Sigmoid colon (tissue), 7 donors: ENCODE data around the gene PRLH. TPM values are rescaled to one million over a fixed set of nuclear protein-coding genes. Genes with fewer than 3 reads are reported as not detected.

Experiments
- DNase-seq: peaks from one replicate; pipeline ENCODE4 v3.0.0-alpha.2; 2019
- H3K27ac ChIP-seq, 4 donors: fragments of 200-600 bp; sonication (generic); one replicate each; pipeline ENCODE4 v1.5.1; 2016 to 2019; ENCODE audit warnings: mild to moderate bottlenecking in 1 of 4
- H3K27me3 ChIP-seq, 3 donors: fragments of 200-600 bp; sonication (generic); one replicate each; pipeline ENCODE4 v1.5.1; 2019; ENCODE audit warnings: mild to moderate bottlenecking in 1 of 3
- H3K36me3 ChIP-seq, 4 donors: fragments of 200-600 bp; sonication (generic); one replicate each; pipeline ENCODE4 v1.5.1; 2016 to 2019
- H3K4me1 ChIP-seq, 4 donors: fragments of 200-600 bp; sonication (generic); one replicate each; pipeline ENCODE4 v1.5.1; 2017 to 2019
- H3K4me3 ChIP-seq, 4 donors: fragments of 200-600 bp; sonication (generic); one replicate each; pipeline ENCODE4 v1.5.1; 2017 to 2019; ENCODE audit warnings: mild to moderate bottlenecking in 2 of 4, moderate library complexity in 1 of 4
- H3K9me3 ChIP-seq, 4 donors: fragments of 200-600 bp in 3 of 4; sonication (generic) in 3 of 4; one replicate each; pipeline versions ENCODE4 v1.5.1 to v1.6.1; 2013 to 2019
- EP300 ChIP-seq, 4 donors: sonication (generic); formaldehyde crosslinking; IDR thresholded peaks; one replicate each; pipeline ENCODE4 v1.6.1; 2017; ENCODE audit warnings: antibody characterized with exemption in 4 of 4
- POLR2A ChIP-seq, 2 donors: fragments of 450-650 bp; IDR thresholded peaks; one replicate each; pipeline ENCODE4 v1.6.1; 2016; ENCODE audit warnings: antibody characterized with exemption in 2 of 2, mild to moderate bottlenecking in 2 of 2, moderate library complexity in 2 of 2
- POLR2AphosphoS5 ChIP-seq, 4 donors: sonication (generic); formaldehyde crosslinking; IDR thresholded peaks; one replicate each; pipeline ENCODE4 v1.6.1; 2017; ENCODE audit warnings: antibody characterized with exemption in 4 of 4
- WGBS, 2 donors: extraction: QIAGEN DNeasy Blood & Tissue Kit; methylation state at CpG; one replicate each; pipeline ENCODE4 v1.1.7; 2013; 5-methylcytosine and 5-hydroxymethylcytosine counted together
- intact Hi-C: fragments of 100-400 bp; cut with DNase I; formaldehyde crosslinking; loops from one replicate; pipeline ENCODE4 v1.15.1; 2023
- polyA plus RNA-seq, 3 donors: library from polyadenylated mRNA; stranded (reverse); fragments of 200-250 nt; gene quantifications; one replicate each; pipeline ENCODE4 v1.2.3, GENCODE V29; 2013
- total RNA-seq, 4 donors: library from RNA; depleted of rRNA; stranded (reverse); fragments of >200 nt; gene quantifications; one replicate each; pipeline ENCODE4 v1.1.0, GENCODE V29; 2016
- TF ChIP-seq, protein P1 (sequence below), 4 experiments: fragments of 450-650 bp in 3 of 4; fragments of 200-600 bp in 1 of 4; IDR thresholded peaks; one replicate each; pipeline ENCODE4 v1.5.1; 2016 to 2019; ENCODE audit warnings: antibody characterized with exemption in 4 of 4, mild to moderate bottlenecking in 3 of 4, moderate library complexity in 2 of 4
- donor health status: healthy with polysubstance abuse.
- donor health status: Bipolar disorder and iron deficiency.
- donor health status: healthy.

Gene PRLH
- total and polyA plus RNA-seq, 7 donors, result not detected

DNA sequence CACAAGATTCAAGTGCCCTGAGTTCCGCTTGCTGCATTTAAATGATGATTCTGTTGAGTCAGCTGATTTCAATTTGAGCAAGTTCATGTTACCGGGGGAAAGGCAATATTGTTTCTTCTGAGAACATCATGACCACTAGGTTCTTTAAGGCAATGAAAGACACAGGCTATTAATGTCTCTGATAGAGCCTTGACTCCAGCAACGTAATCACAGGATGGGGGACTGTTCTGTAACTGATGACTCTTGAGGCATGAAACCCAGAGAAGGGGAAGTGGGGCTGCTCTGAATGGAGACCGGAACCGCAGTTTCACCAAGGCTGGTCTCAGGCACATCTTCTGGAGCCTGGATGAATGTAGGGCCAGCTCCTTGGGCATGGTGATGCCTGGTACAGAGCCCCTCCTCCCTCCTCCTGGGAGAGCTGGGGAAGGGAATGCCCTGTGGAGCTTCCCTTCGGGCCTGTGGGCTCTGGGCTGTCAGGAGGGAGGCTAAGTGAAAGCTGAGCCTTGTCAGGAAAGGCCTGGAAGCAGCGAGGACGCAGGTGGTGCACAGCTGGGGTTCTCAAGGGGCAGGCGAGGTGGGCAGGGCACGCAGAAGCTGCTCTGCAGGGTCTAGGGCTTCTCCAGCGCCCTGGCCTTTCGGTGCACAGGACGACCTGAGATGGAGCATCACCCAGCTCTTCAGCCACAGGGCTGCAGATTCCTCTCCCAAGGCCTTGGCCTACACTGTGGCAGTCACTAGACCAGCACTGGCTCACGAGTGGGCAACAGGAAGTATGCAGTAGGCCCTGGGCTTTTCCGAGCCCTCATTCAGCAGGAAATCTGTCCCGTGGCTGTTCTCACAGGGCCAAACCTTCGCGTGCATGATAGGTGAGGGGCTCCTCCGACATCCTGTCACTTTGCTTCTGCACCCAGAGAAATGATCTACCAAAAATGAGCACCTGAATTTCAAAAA is 36.6 kb upstream of the PRLH start:
- intact Hi-C loops, result no loop called here
- WGBS, 2 donors, result 88 to 92% methylated on average over 19 of the region's 19 CpGs
- Histone ChIP-seq H3K4me3 (no peak overlapping the region), H3K4me1 (no peaks in the 10 kb centered on the region), H3K36me3 (no peaks in the 10 kb centered on the region), H3K27ac (no peak overlapping the region), H3K9me3 (no peaks in the 10 kb centered on the region), H3K27me3 (no peaks in the 10 kb centered on the region)
- TF ChIP-seq, protein P1, sequence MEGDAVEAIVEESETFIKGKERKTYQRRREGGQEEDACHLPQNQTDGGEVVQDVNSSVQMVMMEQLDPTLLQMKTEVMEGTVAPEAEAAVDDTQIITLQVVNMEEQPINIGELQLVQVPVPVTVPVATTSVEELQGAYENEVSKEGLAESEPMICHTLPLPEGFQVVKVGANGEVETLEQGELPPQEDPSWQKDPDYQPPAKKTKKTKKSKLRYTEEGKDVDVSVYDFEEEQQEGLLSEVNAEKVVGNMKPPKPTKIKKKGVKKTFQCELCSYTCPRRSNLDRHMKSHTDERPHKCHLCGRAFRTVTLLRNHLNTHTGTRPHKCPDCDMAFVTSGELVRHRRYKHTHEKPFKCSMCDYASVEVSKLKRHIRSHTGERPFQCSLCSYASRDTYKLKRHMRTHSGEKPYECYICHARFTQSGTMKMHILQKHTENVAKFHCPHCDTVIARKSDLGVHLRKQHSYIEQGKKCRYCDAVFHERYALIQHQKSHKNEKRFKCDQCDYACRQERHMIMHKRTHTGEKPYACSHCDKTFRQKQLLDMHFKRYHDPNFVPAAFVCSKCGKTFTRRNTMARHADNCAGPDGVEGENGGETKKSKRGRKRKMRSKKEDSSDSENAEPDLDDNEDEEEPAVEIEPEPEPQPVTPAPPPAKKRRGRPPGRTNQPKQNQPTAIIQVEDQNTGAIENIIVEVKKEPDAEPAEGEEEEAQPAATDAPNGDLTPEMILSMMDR (IDR thresholded peaks at IDR 0.05), result no peak
- TF ChIP-seq POLR2A (IDR thresholded peaks at IDR 0.05) (no peak), EP300 (IDR thresholded peaks at IDR 0.05) (no peak), POLR2AphosphoS5 (IDR thresholded peaks at IDR 0.05) (no peak)
- no peak for DNase-seq

DNA sequence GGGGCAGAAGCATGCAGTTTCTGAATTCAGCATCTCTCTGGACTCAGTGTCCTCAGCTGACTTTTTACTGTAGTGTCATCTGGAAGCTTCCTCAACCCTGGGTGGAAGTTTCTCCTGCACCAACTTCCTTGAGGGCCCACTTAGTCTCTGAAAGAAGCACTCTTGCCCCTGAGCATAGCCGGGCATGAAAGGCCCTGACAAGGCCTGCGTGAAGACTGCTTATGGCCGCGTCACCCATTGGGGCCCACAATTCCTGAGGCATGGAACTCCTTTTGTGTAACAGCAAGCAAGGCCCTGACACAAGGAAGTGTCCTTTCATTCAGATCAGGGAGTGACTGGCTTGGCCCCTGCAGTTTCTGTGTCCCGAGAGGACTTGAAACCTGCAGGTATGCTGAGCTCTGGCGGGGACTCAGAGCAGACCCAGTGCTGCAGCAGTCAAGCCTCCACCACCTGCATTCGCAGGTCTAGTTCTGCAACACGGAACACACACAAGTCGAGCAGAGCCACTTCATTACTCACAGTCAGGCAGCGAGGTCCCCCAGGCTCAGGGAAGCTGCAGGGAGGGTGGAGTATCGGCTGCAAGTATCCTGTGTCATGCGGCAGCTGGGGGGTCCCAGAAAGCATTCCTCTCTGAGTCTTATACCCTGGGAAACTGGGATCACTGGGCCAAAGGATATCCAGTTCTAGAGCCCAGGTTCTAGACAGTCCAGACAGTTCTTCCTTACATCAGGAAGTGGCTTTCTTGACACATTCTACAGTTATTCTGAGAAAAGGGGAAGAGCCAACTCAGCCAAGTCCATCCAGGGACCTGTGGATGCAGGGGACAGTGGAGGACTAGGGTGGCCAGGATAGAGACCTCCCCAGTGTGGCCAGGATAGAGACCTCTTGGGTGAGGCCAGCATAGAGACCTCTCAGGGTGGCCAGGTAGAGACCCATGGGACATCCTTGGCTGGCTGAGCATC is 35.6 kb upstream of the PRLH start:
- DNase-seq, result no peak
- no peak for TF ChIP-seq POLR2AphosphoS5 (IDR thresholded peaks at IDR 0.05)
- no peak for TF ChIP-seq POLR2A (IDR thresholded peaks at IDR 0.05)
- Histone ChIP-seq H3K27ac (no peak overlapping the region), H3K4me1 (no peaks in the 10 kb centered on the region), H3K27me3 (no peaks in the 10 kb centered on the region), H3K9me3 (no peaks in the 10 kb centered on the region), H3K4me3 (no peak overlapping the region), H3K36me3 (no peaks in the 10 kb centered on the region)
- 92 to 96% methylated on average over 12 of the region's 12 CpGs for WGBS, 2 donors
- intact Hi-C loops, result no loop called here

DNA sequence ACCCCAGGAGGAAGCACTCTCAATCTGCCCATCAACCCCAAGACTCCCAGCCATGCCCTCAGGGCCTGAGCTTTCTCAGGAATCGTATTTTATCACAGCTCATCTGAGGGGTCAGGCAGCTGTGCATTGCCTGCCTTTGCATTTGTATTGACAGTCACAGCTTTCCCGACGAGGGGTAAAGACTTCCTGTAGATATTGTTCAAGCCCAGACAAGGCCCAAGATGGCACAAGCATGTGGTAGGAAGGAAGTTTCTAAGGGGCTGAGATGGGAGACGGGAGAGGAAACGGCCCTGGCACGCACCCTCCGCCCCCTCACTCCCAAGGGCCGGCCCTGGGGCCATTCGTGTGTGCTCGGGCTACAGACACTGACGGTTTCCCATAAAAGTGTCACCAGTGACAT is 34.2 kb upstream of the PRLH start:
- Histone ChIP-seq H3K27me3 (no peaks in the 10 kb centered on the region), H3K4me1 (no peaks in the 10 kb centered on the region), H3K9me3 (no peaks in the 10 kb centered on the region), H3K36me3 (no peaks in the 10 kb centered on the region), H3K27ac (no peak overlapping the region), H3K4me3 (no peak overlapping the region)
- 78 to 85% methylated on average over 11 of the region's 11 CpGs for WGBS, 2 donors
- no peak for TF ChIP-seq EP300 (IDR thresholded peaks at IDR 0.05)
- no peak for TF ChIP-seq POLR2A (IDR thresholded peaks at IDR 0.05)
- no peak for TF ChIP-seq POLR2AphosphoS5 (IDR thresholded peaks at IDR 0.05)
- TF ChIP-seq, protein P1 (IDR thresholded peaks at IDR 0.05), result no peak
- intact Hi-C loops, result no loop called here
- no peak for DNase-seq

DNA sequence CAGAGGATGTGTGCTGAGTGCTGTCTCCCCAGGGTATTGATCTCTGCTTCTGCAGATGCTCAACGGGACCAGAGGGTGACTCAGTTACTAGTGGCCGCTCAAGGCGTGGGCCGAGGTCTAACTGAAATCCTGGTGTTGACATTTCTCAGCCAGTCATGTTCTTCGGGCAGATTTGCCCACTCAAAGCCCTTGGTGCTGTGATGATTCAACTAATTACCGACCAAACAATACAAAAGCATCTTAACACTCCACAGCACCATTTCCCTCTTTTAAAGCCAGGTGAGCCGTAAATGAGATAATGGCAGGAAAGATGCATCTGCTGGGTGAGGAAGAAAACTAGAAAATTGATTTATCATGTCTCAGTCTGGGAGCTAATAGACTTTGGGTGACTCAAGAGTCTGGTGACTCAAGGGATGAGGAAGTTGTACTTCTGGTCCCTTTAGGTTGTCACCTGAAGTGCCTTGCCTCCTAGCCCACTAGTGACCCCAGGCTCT is 32.7 kb upstream of the PRLH start:
- DNase-seq, result no peak
- WGBS, 2 donors, result 85 to 88% methylated on average over 7 of the region's 7 CpGs
- Histone ChIP-seq H3K9me3 (no peaks in the 10 kb centered on the region), H3K4me3 (no peak overlapping the region), H3K27ac (no peak overlapping the region), H3K36me3 (no peaks in the 10 kb centered on the region), H3K4me1 (no peaks in the 10 kb centered on the region), H3K27me3 (peaks cover 0 to 6% (median 0%) of the 10 kb centered on the region in 3 donors)
- TF ChIP-seq POLR2A (IDR thresholded peaks at IDR 0.05) (no peak), POLR2AphosphoS5 (IDR thresholded peaks at IDR 0.05) (no peak), EP300 (IDR thresholded peaks at IDR 0.05) (no peak)
- TF ChIP-seq, protein P1 (IDR thresholded peaks at IDR 0.05), result no peak
- intact Hi-C loops, result no loop called here
